Breast epithelium (tissue), 4 donors: ENCODE data around the gene FRK. TPM values are rescaled to one million over a fixed set of nuclear protein-coding genes. Genes with fewer than 3 reads are reported as not detected.
A peak's percentile ranks its signal among the peaks of the same experiment; 100 is the strongest.
"Not testable (repeated sequence)": the region's sequence is repeated elsewhere in the genome, so short reads cannot be mapped to it uniquely, and the experiment has no call there.

ENCODE experiments used
- DNase-seq, 2 donors: peaks; one replicate each; pipeline ENCODE4 v3.0.0-alpha.2; 2019; ENCODE audit warnings: low spot score in 2 of 2
- H3K27ac ChIP-seq, 2 donors: fragments of 200-600 bp; sonication (generic) in 1 of 2; one replicate each; pipeline ENCODE4 v1.5.1; 2016 to 2019; ENCODE audit warnings: mild to moderate bottlenecking in 1 of 2
- H3K27me3 ChIP-seq, 2 donors: fragments of 200-600 bp; sonication (generic) in 1 of 2; one replicate each; pipeline versions ENCODE4 v1.5.1 to v1.6.0; 2017 to 2019; ENCODE audit warnings: control low read depth in 1 of 2, mild to moderate bottlenecking in 1 of 2
- H3K36me3 ChIP-seq: fragments of 200-600 bp; one replicate; pipeline ENCODE4 v1.5.1; 2019
- H3K4me1 ChIP-seq, 2 donors: fragments of 200-600 bp; sonication (generic); one replicate each; pipeline ENCODE4 v1.5.1; 2016 to 2019; ENCODE audit warnings: control low read depth in 1 of 2
- H3K4me3 ChIP-seq, 3 donors: fragments of 200-600 bp; sonication (generic); 1 replicate in 2 of 3; 2 replicates in 1 of 3; pipeline ENCODE4 v1.5.1; 2016 to 2019; ENCODE audit warnings: mild to moderate bottlenecking in 3 of 3, moderate library complexity in 2 of 3
- H3K9me3 ChIP-seq, 2 donors: fragments of 200-600 bp; sonication (generic) in 1 of 2; one replicate each; pipeline ENCODE4 v1.5.1; 2016 to 2019; ENCODE audit warnings: control low read depth in 1 of 2
- CTCF ChIP-seq, 3 donors: fragments of 450-650 bp; IDR thresholded peaks; one replicate each; pipeline ENCODE4 v1.5.1; 2016 to 2017; ENCODE audit warnings: antibody characterized with exemption in 3 of 3, mild to moderate bottlenecking in 3 of 3, moderate library complexity in 3 of 3
- POLR2A ChIP-seq: fragments of 450-650 bp; IDR thresholded peaks from one replicate; pipeline ENCODE4 v1.6.1; 2016; ENCODE audit warnings: antibody characterized with exemption, mild to moderate bottlenecking, moderate library complexity
- POLR2AphosphoS5 ChIP-seq, 3 donors: sonication (generic); formaldehyde crosslinking; IDR thresholded peaks; one replicate each; pipeline ENCODE4 v1.6.1; 2017; ENCODE audit warnings: antibody characterized with exemption in 3 of 3
- intact Hi-C: fragments of 100-400 bp; cut with DNase I; formaldehyde crosslinking; loops from one replicate; pipeline ENCODE4 v1.15.1; 2023; ENCODE audit warnings: low total_unique reads
- total RNA-seq, 3 donors: library from RNA; depleted of rRNA; stranded (reverse); fragments of >200 nt; gene quantifications; one replicate each; pipeline ENCODE4 v1.1.0, GENCODE V29; 2016

Gene FRK
- total RNA-seq, 3 donors from 2014 or later, result 0.64 to 10.5 (median 5.9) TPM

GRCh38 chr6:116096979-116097816, 36.5 kb upstream of the FRK start:
- intact Hi-C loops, result no loop called here
- Histone ChIP-seq H3K9me3 (peaks cover 10 to 13% of the 10 kb centered on the region in 2 donors), H3K4me1 (peaks cover 0 to 8% of the 10 kb centered on the region in 2 donors), H3K36me3 (no peaks in the 10 kb centered on the region), H3K4me3 (no peak overlapping the region), H3K27ac (no peak overlapping the region), H3K27me3 (no peaks in the 10 kb centered on the region)
- DNase-seq, result no peak
- TF ChIP-seq CTCF (IDR thresholded peaks at IDR 0.05) (peak in 2 of 3 donors; percentile 32 to 37), POLR2A (no peak)

- H3K27me3 ChIP-seq, H3K27ac ChIP-seq, H3K4me3 ChIP-seq, intact Hi-C loops, H3K4me1 ChIP-seq, H3K36me3 ChIP-seq, DNase-seq: not testable (repeated sequence)
- H3K9me3 ChIP-seq, result peaks cover 10 to 13% of the 10 kb centered on the region in 2 donors
Observed at GRCh38 chr6:116096048-116096759, 35.5 kb upstream of the FRK start.

DNA sequence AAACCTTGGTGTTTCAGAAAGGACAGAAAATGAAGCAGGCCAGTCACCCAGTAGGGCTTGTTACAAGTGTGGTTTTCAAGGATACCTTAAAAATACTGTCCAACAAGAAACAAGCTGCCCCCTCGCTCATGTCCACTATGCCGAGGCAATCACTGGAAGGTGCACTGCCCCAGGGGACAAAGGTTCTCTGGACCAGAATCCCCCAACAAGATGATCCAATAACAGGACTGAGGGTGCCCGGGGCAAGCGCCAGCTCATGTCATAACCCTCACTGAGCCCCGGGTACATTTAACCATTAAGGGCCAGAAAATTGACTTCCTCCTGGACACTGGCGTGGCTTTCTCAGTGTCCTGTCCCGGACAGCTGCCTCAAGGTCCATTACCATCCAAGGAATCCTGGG, 33.4 kb upstream of the FRK start:
- H3K27me3 ChIP-seq, result no peaks in the 10 kb centered on the region
- H3K4me1 ChIP-seq, result no peaks in the 10 kb centered on the region
- H3K4me3 ChIP-seq, result no peak overlapping the region
- no peak for DNase-seq
- peaks cover 10 to 13% of the 10 kb centered on the region in 2 donors for H3K9me3 ChIP-seq
- H3K36me3 ChIP-seq, result no peaks in the 10 kb centered on the region
- intact Hi-C loops, result no loop called here
- no peak for TF ChIP-seq CTCF (IDR thresholded peaks at IDR 0.05)
- no peak for TF ChIP-seq POLR2A
- no peak for TF ChIP-seq POLR2AphosphoS5 (IDR thresholded peaks at IDR 0.05)
- no peak overlapping the region for H3K27ac ChIP-seq

GRCh38 chr6:116090251-116090650, 29.6 kb upstream of the FRK start:
- H3K36me3 ChIP-seq, result no peaks in the 10 kb centered on the region

DNA sequence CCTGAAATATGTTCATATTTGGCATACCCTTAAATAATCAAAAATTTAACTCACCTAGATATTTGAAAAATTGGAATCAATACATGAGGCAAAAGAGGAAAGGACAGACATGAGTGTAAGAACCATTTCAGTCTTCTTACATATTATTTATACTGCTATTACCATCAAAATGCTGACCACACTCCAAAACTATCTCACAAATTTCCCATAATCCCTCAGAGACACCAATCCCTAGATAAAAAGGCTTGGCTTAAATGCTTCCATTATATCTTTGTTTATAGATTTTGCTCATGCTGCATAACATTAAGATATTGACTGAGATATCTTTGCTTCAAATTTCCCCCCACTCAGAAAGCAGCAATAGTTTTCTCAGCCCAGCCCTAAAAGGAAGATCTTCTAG, 28.3 kb upstream of the FRK start:
- H3K27ac ChIP-seq, result no peak overlapping the region
- H3K36me3 ChIP-seq, result no peaks in the 10 kb centered on the region
- H3K27me3 ChIP-seq, result no peaks in the 10 kb centered on the region
- intact Hi-C loops, result no loop called here
- no peaks in the 10 kb centered on the region for H3K4me1 ChIP-seq
- no peak for DNase-seq
- no peaks in the 10 kb centered on the region for H3K9me3 ChIP-seq
- TF ChIP-seq CTCF (IDR thresholded peaks at IDR 0.05), result no peak
- TF ChIP-seq POLR2AphosphoS5 (IDR thresholded peaks at IDR 0.05), result no peak
- TF ChIP-seq POLR2A, result no peak
- no peak overlapping the region for H3K4me3 ChIP-seq

More at GRCh38 chr6:116090251-116090650, 29.6 kb upstream of the FRK start:
- no peak for DNase-seq
- TF ChIP-seq POLR2A (no peak), CTCF (IDR thresholded peaks at IDR 0.05) (no peak), POLR2AphosphoS5 (IDR thresholded peaks at IDR 0.05) (no peak)
- intact Hi-C loops, result no loop called here
- Histone ChIP-seq H3K9me3 (no peaks in the 10 kb centered on the region), H3K4me1 (no peaks in the 10 kb centered on the region), H3K27ac (no peak overlapping the region), H3K27me3 (no peaks in the 10 kb centered on the region), H3K4me3 (no peak overlapping the region)
